ENCODE results near the gene ENO1. TPM values are rescaled to one million over a fixed set of nuclear protein-coding genes. Genes with fewer than 3 reads are reported as not detected.

Gene ENO1
- total RNA-seq, 2 donors from 2014 or later, result 386 to 423 TPM

GRCh38 chr1:8851060-8851459 is 27.4 kb downstream of the ENO1 start:
- intact Hi-C loops (cut with DNase I), result no loop called here
- H3K27me3 ChIP-seq (replicated peaks; ENCODE audit: insufficient read depth), result no peaks in the 10 kb centered on the region
- no peak overlapping the region for H3K4me3 ChIP-seq
- 95% methylated on average over 5 of the region's 5 CpGs for WGBS
- H3K27ac ChIP-seq, result no peak overlapping the region
- peaks cover 9% of the 10 kb centered on the region for H3K4me1 ChIP-seq (replicated peaks)
- H3K9me3 ChIP-seq, result no peaks in the 10 kb centered on the region
- no peak for DNase-seq (ENCODE audit: low spot score)
- H3K36me3 ChIP-seq, result no peaks in the 10 kb centered on the region
- TF ChIP-seq POLR2AphosphoS5 (IDR thresholded peaks at IDR 0.05) (no peak), CTCF (IDR thresholded peaks at IDR 0.05) (no peak), POLR2A (IDR thresholded peaks at IDR 0.05) (no peak)

GRCh38 chr1:8848663-8849386 is 29.7 kb downstream of the ENO1 start:
- peak; percentile 94 for DNase-seq (ENCODE audit: low spot score)
- Histone ChIP-seq H3K9me3 (no peaks in the 10 kb centered on the region), H3K27ac (peak overlapping the region; percentile 5 to 67), H3K4me3 (no peak overlapping the region), H3K27me3 (replicated peaks; ENCODE audit: insufficient read depth) (no peaks in the 10 kb centered on the region), H3K4me1 (replicated peaks) (peaks cover 9% of the 10 kb centered on the region), H3K36me3 (no peaks in the 10 kb centered on the region)
- WGBS, result 31% methylated on average over 19 of the region's 19 CpGs
- intact Hi-C loops (cut with DNase I), result loop anchor here (5.0 kb wide), 2 partner anchors 132 to 287 kb away; no protein-coding TSS in a partner anchor
- TF ChIP-seq POLR2AphosphoS5 (IDR thresholded peaks at IDR 0.05) (peak; percentile 94), POLR2A (IDR thresholded peaks at IDR 0.05) (peak; percentile 19), CTCF (IDR thresholded peaks at IDR 0.05) (peak; percentile 88 to 97 (median 96))

GRCh38 chr1:8847990-8848389 is 30.5 kb downstream of the ENO1 start:
- no peak for DNase-seq (ENCODE audit: low spot score)
- H3K27me3 ChIP-seq (replicated peaks; ENCODE audit: insufficient read depth), result no peaks in the 10 kb centered on the region
- H3K9me3 ChIP-seq, result no peaks in the 10 kb centered on the region
- intact Hi-C loops (cut with DNase I), result loop anchor here (5.0 kb wide), 2 partner anchors 131 to 286 kb away; no protein-coding TSS in a partner anchor
- TF ChIP-seq POLR2A (IDR thresholded peaks at IDR 0.05) (no peak), POLR2AphosphoS5 (IDR thresholded peaks at IDR 0.05) (no peak), CTCF (IDR thresholded peaks at IDR 0.05) (no peak)
- WGBS, result 55% methylated on average over 3 of the region's 5 CpGs
- H3K36me3 ChIP-seq, result no peaks in the 10 kb centered on the region
- no peak overlapping the region for H3K4me3 ChIP-seq
- peaks cover 9% of the 10 kb centered on the region for H3K4me1 ChIP-seq (replicated peaks)
- no peak overlapping the region for H3K27ac ChIP-seq

GRCh38 chr1:8846263-8846662 is 32.2 kb downstream of the ENO1 start:
- Histone ChIP-seq H3K4me1 (replicated peaks) (peaks cover 9% of the 10 kb centered on the region), H3K4me3 (no peak overlapping the region), H3K36me3 (no peaks in the 10 kb centered on the region), H3K27me3 (replicated peaks; ENCODE audit: insufficient read depth) (no peaks in the 10 kb centered on the region), H3K9me3 (no peaks in the 10 kb centered on the region), H3K27ac (no peak overlapping the region)
- DNase-seq (ENCODE audit: low spot score), result no peak
- WGBS, result 81% methylated on average over 4 of the region's 4 CpGs
- TF ChIP-seq CTCF (IDR thresholded peaks at IDR 0.05), result no peak
- intact Hi-C loops (cut with DNase I), result loop anchor here (5.0 kb wide), 2 partner anchors 129 to 284 kb away; no protein-coding TSS in a partner anchor

Measured in prostate gland (tissue), 2 donors.